ENCODE data around the gene P3H4. TPM values are rescaled to one million over a fixed set of nuclear protein-coding genes. Genes with fewer than 3 reads are reported as not detected.

P3H4 gene
- total and polyA plus RNA-seq, 2 of the 4 experiments (the other 2 are of a cell fraction), result 21.5 to 66.7 TPM

DNA sequence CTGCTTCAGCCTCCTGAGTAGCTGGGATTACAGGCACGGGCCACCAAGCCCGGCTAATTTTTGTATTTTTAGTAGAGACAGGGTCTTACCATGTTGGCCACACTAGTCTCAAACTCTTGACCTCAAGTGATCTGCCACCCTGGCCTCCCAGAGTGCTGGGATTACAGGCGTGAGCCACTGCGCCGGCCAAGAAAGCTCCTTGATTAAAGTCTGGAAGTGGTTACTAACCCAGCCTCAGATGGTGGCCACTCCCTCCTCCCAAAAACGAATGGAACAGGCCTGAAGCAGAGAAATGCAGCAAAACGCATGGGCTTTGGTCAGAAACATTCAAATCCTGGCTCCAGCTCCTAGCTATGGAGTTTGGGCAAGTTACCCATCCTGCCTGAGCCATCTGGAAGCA is 12.3 kb upstream of the P3H4 start:
- Histone ChIP-seq H2AK9ac (replicated peaks; ENCODE audit: low read depth, low read length, poor library complexity) (no peak overlapping the region), H3K14ac (replicated peaks; ENCODE audit: low read depth, low read length) (no peak overlapping the region), H3K56ac (ENCODE audit: extremely low read depth, insufficient read depth, low read length) (no peak overlapping the region), H3K4me3 (ENCODE audit: insufficient read depth, low read depth, low read length) (no peak overlapping the region), H3K4me2 (ENCODE audit: low read depth, low read length) (no peak overlapping the region), H3K9me1 (ENCODE audit: insufficient read depth, low read length) (peaks cover 9% of the 10 kb centered on the region), H4K5ac (ENCODE audit: low read depth, low read length) (no peak overlapping the region), H3K23ac (ENCODE audit: low read depth, low read length) (no peak overlapping the region), H3K9ac (ENCODE audit: low read depth, low read length) (no peak overlapping the region), H3K9me3 (ENCODE audit: control insufficient read depth, insufficient read depth, low read length) (no peaks in the 10 kb centered on the region), H3K4me1 (ENCODE audit: control insufficient read depth, insufficient read depth, low read length) (peaks cover 2% of the 10 kb centered on the region; the same call in 1 of the 2 replicates), H2BK5ac (ENCODE audit: low read depth, low read length, poor library complexity, severe bottlenecking) (no peak overlapping the region), H3K36me3 (ENCODE audit: control insufficient read depth, insufficient read depth, low read length) (peaks cover 42% of the 10 kb centered on the region), H2AFZ (replicated peaks; ENCODE audit: low read length, poor library complexity) (no peak overlapping the region), H3K4ac (ENCODE audit: low read depth, low read length) (no peak overlapping the region), H2BK20ac (ENCODE audit: low read depth, low read length) (no peak overlapping the region), H3K27me3 (ENCODE audit: control insufficient read depth, insufficient read depth, low read length) (no peaks in the 10 kb centered on the region), H2AK5ac (ENCODE audit: low read depth, low read length) (no peak overlapping the region), H3K79me1 (ENCODE audit: low read depth in 1 of 2, low read length in 2 of 2) (peaks cover 4 to 35% of the 10 kb centered on the region in 2 experiments; a peak in 3 of 4 replicates), H4K20me1 (ENCODE audit: insufficient read depth, low read length) (peaks cover 28% of the 10 kb centered on the region), H2BK15ac (ENCODE audit: low read depth, low read length) (no peak overlapping the region), H4K8ac (ENCODE audit: low read depth in 2 of 2, low read length in 2 of 2) (no peak overlapping the region), H4K91ac (ENCODE audit: insufficient read depth, low read depth, low read length) (no peak overlapping the region), H3K18ac (ENCODE audit: low read depth, low read length) (no peak overlapping the region), H2BK120ac (ENCODE audit: low read depth, low read length) (no peak overlapping the region), H3K27ac (ENCODE audit: insufficient read depth, low read length) (no peak overlapping the region)
- ChIA-PET CTCF (no interaction called here), POLR2A (ENCODE audit: unreplicated experiment) (interaction anchor here (0.6 to 1.5 kb wide), 2 partner anchors 9 to 25 kb away, joined by 3 to 7 read pairs; no protein-coding TSS in a partner anchor)
- no TSS peak for BruUV-seq (replicated peaks)
- intact Hi-C loops (cut with micrococcal nuclease) (no loop called here), dilution Hi-C loops (cut with HindIII; ENCODE audit: low sequenced_read_pairs, unreplicated experiment) (no loop called here), in situ Hi-C loops (cut with MboI; ENCODE audit: low sequenced_read_pairs) (no loop called here)
- ATAC-seq (ENCODE audit: low read depth) (no peak), DNase-seq (no peak)
- no CpG with 5 or more reads among the region's 7 CpGs for WGBS, 2 experiments (ENCODE audit: extremely low coverage in 2 of 2, insufficient read length in 1 of 2)
- no peak for TF ChIP-seq BHLHE40 (IDR thresholded peaks at IDR 0.05; ENCODE audit: low read depth, low read length)
- TF ChIP-seq MXI1 (IDR thresholded peaks at IDR 0.05; ENCODE audit: borderline replicate concordance, low read depth, low read length), result no peak
- no peak for TF ChIP-seq CHD1 (IDR thresholded peaks at IDR 0.05; ENCODE audit: low read depth, low read length)
- TF ChIP-seq, protein P1, sequence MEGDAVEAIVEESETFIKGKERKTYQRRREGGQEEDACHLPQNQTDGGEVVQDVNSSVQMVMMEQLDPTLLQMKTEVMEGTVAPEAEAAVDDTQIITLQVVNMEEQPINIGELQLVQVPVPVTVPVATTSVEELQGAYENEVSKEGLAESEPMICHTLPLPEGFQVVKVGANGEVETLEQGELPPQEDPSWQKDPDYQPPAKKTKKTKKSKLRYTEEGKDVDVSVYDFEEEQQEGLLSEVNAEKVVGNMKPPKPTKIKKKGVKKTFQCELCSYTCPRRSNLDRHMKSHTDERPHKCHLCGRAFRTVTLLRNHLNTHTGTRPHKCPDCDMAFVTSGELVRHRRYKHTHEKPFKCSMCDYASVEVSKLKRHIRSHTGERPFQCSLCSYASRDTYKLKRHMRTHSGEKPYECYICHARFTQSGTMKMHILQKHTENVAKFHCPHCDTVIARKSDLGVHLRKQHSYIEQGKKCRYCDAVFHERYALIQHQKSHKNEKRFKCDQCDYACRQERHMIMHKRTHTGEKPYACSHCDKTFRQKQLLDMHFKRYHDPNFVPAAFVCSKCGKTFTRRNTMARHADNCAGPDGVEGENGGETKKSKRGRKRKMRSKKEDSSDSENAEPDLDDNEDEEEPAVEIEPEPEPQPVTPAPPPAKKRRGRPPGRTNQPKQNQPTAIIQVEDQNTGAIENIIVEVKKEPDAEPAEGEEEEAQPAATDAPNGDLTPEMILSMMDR (conservative IDR thresholded peaks at IDR 0.05; ENCODE audit: low read depth, low read length), result no peak
- TF ChIP-seq RAD21 (IDR thresholded peaks at IDR 0.05; ENCODE audit: low read length), result no peak

All from IMR-90 (cell line).